RPMI8226 (cell line): Measurements from ENCODE around the gene ANKDD1A.

ENCODE experiments used
- DNase-seq: peaks from one replicate; pipeline ENCODE4 v3.0.0-alpha.2; 2015

ANKDD1A gene

GRCh38 chr15:64926661-64927060, 15.0 kb downstream of the ANKDD1A start:
- no peak for DNase-seq

DNA sequence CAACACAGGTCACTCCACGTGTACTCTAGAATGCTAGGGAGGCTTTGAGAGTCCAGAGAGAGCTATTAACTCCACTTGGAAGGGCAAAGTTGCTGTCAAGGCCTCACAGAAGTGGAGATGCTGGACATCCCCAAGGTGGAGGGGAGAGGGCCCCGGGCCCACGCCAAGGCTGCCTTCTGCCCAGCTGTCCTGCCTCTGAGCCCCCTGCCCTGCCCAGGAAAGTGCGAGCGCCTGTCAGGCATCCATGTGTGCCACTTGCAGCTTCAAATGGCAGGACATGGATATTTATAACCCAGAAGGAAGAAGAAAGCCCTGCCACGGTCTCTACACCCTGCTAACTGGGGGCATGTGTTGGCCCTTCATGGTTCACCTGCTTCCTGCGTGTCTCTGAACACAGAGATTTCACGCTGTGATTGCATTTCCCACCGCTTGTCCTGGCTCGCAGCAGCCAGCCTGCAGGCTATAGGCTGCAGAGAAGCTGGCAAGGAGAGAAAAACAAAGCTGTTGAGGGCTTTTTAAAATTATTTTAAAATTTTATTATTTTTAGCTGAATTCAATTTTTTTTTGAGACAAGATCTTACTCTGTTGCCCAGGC, 17.0 kb downstream of the ANKDD1A start:
- no peak for DNase-seq

DNA sequence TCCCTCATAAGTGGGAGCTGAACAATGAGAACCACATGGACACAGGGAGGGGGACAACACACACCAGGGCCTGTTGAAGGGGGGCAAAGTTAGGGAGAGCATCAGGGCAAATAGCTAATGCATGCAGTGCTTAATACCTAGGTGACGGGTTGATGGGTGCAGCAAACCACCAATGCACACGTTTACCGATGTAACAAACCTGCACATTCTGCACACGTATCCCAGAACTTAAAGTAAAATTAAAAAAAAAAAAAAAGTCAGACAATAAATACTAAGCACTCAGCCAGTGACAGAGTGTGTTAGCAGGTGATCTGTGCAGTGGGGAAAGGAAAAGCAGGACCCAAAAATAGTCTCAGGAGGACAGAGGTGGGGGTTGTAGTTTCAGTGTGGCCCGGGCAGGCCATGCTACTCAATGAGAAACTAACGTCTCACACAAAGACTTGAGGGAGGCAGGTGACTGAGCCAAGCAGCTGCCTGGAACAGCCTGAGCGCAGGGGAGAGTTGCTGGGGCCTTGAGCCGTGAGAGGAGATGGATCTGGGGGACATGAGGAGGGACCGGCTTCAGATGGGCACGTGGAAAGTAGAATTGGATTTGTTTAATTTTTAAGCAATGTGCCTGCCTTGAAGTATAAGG, 18.4 kb downstream of the ANKDD1A start:
- DNase-seq, result peak; percentile 89

DNA sequence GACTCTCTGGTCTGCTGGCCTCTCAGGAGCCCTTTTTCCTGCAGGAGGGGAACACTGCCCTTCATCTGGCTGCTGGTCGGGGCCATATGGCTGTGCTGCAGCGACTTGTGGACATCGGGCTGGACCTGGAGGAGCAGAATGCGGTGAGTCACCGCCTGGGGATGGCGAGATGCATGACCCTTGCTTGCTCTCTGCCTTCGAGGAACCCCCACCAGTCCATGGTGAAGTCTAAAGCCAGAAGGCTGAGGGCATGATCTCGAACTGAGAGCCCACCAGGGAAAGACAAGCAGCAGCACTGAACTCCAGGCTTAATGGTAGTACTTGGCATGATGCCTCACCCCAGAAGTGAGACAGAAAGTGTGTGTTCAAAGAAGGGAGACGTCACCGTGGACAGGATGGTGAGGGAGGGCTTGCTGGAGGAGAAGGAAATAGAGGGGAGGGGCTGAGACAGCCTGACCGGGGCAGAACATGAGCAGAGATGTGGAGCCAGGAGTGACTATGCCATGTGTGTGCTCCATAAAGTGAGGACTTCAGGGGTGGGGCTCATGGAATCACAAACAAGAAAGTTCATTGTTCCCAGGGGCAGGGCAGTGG, 19.2 kb downstream of the ANKDD1A start:
- DNase-seq, result peak; percentile 72

GRCh38 chr15:64931381-64931780, 19.7 kb downstream of the ANKDD1A start:
- peak; percentile 2 for DNase-seq

DNA sequence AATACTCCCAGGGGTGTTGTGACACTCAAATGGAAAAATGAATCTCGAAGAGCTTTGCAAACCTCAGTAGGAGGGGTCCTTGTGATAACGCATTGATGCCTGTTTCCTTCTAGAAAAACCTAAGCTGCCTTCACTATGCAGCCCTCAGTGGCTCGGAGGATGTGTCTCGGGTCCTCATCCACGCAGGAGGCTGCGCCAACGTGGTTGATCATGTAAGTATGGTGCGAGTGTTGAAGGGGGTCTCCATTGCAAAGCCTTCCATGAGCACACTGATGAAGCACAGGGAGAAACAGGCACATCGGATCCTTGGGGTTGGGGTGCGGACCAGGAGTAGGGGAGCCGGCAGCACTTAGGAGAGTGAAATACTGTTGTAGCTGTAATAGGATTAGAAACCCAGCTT, 22.3 kb downstream of the ANKDD1A start:
- DNase-seq, result peak; percentile 0

GRCh38 chr15:64938192-64938591, 26.5 kb downstream of the ANKDD1A start:
- DNase-seq, result peak; percentile 2

DNA sequence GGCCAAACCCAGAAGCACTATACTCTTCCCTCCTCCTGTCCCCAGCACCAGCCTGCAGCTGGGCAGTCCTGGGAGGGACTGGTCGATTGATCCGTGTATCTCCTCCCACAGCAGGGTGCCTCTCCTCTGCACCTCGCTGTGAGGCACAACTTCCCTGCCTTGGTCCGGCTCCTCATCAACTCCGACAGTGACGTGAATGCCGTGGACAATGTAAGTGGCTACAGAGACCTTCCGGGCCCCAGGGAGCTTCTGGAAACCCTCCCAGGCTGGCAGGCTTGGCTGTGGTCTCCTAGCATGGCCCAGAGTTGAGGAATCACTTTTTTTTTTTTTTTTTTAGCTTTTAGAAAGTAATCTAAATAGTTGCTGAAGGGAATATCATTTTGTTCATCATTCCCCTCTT, 30.7 kb downstream of the ANKDD1A start:
- peak; percentile 1 for DNase-seq

DNA sequence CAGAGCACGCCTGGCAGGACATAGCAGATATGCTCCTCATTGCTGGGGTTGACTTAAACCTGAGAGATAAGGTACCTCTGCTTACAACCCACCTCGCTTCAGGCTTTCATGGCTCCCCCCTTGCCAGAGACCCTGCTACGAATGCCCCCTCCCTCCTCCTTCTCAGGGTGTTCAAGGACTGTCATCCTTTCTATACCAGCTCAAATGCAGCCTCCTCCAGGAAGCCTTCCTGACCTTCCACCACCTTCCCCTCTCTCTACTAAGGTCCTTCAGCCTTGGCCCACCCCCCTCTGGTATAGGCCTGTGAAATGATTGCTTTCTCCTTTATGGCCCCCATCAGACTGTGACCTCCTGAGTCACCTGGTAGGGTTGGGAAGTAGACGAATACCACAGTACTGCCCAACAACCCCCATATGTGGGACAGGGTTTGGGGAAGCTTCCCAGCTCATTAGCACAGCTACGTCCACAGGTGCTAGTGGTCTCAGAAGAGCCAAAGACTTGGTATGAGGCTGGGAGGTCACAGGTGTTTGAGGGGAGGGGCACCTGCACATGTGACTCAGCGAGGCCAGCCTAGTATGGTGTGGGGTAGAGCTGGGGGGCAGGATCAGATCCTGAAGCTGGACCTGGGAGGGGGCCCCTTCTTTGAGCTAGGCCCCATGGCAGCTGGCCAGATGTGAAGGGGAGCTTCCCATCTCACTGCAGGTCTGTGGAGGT, 32.0 kb downstream of the ANKDD1A start:
- peak; percentile 1 for DNase-seq

GRCh38 chr15:64944961-64945360, 33.3 kb downstream of the ANKDD1A start:
- peak; percentile 1 for DNase-seq

DNA sequence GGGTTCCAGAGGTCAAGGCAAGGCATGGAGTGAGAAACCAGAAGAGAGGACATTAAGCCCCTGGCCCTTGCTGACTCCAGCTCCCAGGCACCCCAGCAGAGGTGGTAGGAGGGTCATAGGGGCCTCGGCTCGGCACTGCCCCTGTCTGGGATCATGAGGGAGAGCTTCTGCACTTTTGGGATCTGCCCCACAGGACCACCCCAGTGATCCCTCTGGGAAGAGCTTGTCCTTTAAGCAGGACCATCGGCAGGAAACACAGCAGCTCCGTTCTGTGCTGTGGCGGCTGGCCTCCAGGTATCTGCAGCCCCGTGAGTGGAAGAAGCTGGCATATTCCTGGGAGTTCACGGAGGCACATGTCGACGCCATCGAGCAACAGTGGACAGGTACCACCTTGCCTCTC, 35.5 kb downstream of the ANKDD1A start:
- peak; percentile 1 for DNase-seq

GRCh38 chr15:64948916-64949315, 37.2 kb downstream of the ANKDD1A start:
- DNase-seq, result no peak

- DNase-seq, result peak; percentile 1
These were observed 37.9 kb downstream of the ANKDD1A start for GRCh38 chr15:64949383-64950186.

DNA sequence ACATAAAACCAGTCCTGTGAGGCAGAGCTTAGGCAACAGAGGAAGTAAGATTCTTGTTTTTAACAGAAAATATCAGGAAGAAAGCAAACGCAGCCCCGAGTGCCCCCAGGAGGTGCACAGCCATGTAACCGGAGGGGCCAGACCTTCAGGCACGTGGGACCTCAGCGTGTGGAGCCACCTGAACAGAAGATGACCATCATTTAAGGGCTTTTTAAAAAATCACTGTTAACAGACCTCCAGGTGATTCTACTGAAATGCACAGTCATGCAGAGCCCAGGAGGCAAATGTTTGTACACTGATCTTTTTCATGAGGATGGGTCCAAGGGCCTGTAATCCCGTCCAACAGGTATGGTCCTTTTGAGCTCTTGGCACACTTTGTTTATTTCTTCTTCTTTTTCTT, 39.2 kb downstream of the ANKDD1A start:
- no peak for DNase-seq

DNA sequence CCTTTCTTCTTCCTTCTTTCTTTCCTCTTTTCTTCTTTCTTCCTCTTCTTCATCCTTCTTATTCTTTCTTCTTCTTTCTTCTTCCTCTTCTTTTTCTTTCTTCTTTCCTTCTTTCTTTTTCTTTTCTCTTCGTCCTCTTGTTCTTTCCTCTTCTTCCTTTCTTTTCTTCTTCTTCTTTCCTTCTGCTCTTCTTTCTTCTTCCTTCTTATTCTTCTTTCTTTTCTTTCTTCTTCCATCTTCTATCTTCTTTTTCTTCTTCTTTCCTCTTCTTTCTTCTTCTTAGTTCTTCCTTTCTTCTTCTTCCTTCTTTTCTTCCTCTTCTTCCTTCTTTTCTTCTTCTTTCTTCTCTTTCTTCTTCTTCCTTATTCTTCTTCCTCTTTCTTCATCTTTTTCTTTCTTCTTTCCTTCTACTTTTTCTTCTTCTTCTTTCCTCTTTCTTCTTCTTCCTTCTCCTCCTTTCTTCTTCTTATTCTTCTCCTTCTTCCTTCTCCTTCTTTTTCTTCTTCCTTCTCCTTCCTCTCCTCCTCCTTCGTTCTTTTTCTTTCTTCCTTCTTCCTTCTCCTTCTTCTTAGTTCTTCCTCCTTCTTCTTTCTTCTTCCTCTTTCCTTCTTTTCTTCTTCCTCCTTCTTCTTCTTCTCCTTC, 40.2 kb downstream of the ANKDD1A start:
- no peak for DNase-seq

GRCh38 chr15:64954395-64954794, 42.7 kb downstream of the ANKDD1A start:
- no peak for DNase-seq

- no peak for DNase-seq
These were observed 47.4 kb downstream of the ANKDD1A start for GRCh38 chr15:64959128-64959527.

DNA sequence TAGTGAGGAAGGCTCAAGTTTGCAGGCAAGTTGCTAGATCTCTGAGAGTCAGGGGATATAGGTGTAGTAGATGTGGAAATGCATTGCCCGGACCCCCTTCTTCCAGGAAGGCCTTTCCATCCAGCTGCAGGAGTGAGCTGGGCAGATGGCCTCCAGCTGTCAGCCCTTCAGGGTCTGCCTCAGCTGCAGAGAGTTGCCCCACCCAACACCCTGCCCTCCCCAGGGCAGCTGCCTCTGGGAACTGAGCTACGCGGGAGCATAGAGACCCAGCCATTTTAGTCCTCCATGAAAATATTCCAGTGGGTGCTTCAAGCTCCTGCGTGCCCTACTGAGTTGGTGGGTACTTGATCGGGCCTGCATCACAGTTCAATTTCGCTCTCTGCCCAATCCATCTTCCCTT, 48.5 kb downstream of the ANKDD1A start:
- DNase-seq, result no peak

GRCh38 chr15:64961013-64961412, 49.3 kb downstream of the ANKDD1A start:
- no peak for DNase-seq

GRCh38 chr15:64969401-64969800, 57.7 kb downstream of the ANKDD1A start:
- peak; percentile 83 for DNase-seq

DNA sequence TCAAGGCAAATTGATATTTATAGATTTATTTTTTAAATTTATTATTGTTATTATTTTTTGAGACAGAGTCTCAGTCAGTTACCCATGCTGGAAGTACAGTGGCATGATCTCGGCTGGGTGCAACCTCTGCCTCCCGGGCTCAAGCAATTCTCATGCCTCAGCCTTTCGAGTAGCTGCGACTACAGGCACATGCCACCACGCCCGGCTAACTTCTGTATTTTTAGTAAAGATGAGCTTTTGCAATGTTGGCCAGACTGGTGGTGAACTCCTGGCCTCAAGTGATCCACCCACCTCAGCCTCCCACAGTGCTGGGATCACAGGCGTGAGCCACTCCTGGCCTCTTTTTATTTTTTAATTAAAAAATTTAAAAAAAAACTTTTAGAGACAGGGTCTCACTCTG, 59.0 kb downstream of the ANKDD1A start:
- DNase-seq, result no peak

GRCh38 chr15:64975390-64975789, 63.7 kb downstream of the ANKDD1A start:
- no peak for DNase-seq
